ENCODE results near the gene LCA5. TPM values are rescaled to one million over a fixed set of nuclear protein-coding genes. Genes with fewer than 3 reads are reported as not detected.

LCA5 gene
- total RNA-seq, 1 donor from 2014 or later = 1.7 TPM

GRCh38 chr6:79468116-79468515, 69.1 kb downstream of the LCA5 start:
- H3K4me3 ChIP-seq (ENCODE audit: low read depth, low read length) = no peak overlapping the region
- DNase-seq (ENCODE audit: low read depth) = peak; percentile 52
- TF ChIP-seq CTCF (conservative IDR thresholded peaks at IDR 0.05; ENCODE audit: low read depth, low read length) = no peak

- DNase-seq (ENCODE audit: low read depth) = no peak
- no peak for TF ChIP-seq CTCF (conservative IDR thresholded peaks at IDR 0.05; ENCODE audit: low read depth, low read length)
- H3K4me3 ChIP-seq (ENCODE audit: low read depth, low read length) = no peak overlapping the region
These were observed 69.5 kb downstream of the LCA5 start for GRCh38 chr6:79467716-79468115.

GRCh38 chr6:79466207-79466834, 70.9 kb downstream of the LCA5 start:
- TF ChIP-seq CTCF (conservative IDR thresholded peaks at IDR 0.05; ENCODE audit: low read depth, low read length) = peak; percentile 67
- no peak for DNase-seq (ENCODE audit: low read depth)

GRCh38 chr6:79465381-79465780, 71.8 kb downstream of the LCA5 start:
- DNase-seq (ENCODE audit: low read depth) = no peak
- TF ChIP-seq CTCF (conservative IDR thresholded peaks at IDR 0.05; ENCODE audit: low read depth, low read length) = no peak
- no peak overlapping the region for H3K4me3 ChIP-seq (ENCODE audit: low read depth, low read length)

More at GRCh38 chr6:79466207-79466834, 70.9 kb downstream of the LCA5 start:
- H3K4me3 ChIP-seq (ENCODE audit: low read depth, low read length) = no peak overlapping the region

- H3K4me3 ChIP-seq (ENCODE audit: low read depth, low read length) = no peak overlapping the region
- no peak for TF ChIP-seq CTCF (conservative IDR thresholded peaks at IDR 0.05; ENCODE audit: low read depth, low read length)
- DNase-seq (ENCODE audit: low read depth) = peak; percentile 38
These were observed 73.6 kb downstream of the LCA5 start for GRCh38 chr6:79463621-79464050.

- H3K4me3 ChIP-seq (ENCODE audit: low read depth, low read length) = no peak overlapping the region
- DNase-seq (ENCODE audit: low read depth) = peak; percentile 39
- TF ChIP-seq CTCF (conservative IDR thresholded peaks at IDR 0.05; ENCODE audit: low read depth, low read length) = no peak
These were observed 76.0 kb downstream of the LCA5 start for GRCh38 chr6:79461205-79461604.

- no peak for DNase-seq (ENCODE audit: low read depth)
- TF ChIP-seq CTCF (conservative IDR thresholded peaks at IDR 0.05; ENCODE audit: low read depth, low read length) = no peak
- no peak overlapping the region for H3K4me3 ChIP-seq (ENCODE audit: low read depth, low read length)
These were observed 81.8 kb downstream of the LCA5 start for GRCh38 chr6:79455446-79455845.
